Stimulated activated CD4-positive, alpha-beta T cell treated with anti-CD3 and anti-CD28 coated beads, Interleukin-4, amount 100 ng/mL, for 24 hours (primary cell): Measurements from ENCODE around the gene TMPRSS7.
"Not testable (repeated sequence)": the region's sequence is repeated elsewhere in the genome, so short reads cannot be mapped to it uniquely, and the experiment has no call there.

ENCODE experiments used
- DNase-seq: peaks from one replicate; pipeline ENCODE4 v3.0.0-alpha.2; 2020

Gene TMPRSS7

DNA sequence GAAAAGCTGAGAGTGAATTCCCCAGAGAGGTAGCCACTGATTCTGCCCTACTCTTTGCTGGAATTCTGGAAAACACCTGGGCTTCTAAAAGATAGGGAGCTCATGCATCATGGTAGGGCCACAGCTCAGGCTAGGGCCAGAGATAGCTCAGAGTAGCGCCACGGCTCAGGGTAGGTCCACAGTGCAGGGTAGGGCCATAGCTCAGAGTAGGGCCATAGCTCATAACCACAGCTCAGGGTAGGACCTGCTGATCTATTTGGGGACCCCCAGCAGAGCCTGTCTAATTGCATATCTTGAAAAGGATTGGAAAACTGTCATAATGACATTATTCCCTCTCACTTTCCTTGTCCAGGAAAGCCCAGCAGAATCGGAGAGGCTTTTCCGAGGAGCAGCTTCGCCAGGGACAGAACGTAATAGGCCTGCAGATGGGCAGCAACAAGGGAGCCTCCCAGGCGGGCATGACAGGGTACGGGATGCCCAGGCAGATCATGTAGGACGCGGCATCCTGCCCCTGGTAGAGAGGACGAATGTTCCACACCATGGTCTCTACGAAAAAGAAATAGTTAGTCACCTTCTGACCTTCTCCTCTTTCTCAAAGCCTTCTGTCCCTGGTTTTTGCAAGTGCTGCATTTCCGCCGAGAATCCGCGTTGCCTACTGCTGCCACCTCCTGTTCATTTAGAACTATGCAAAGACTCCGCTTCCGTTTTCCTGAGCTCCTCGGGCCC, 21.3 kb upstream of the TMPRSS7 start:
- peak; percentile 70 for DNase-seq

- no peak for DNase-seq
Observed at GRCh38 chr3:112013784-112014143, 20.8 kb upstream of the TMPRSS7 start.

DNA sequence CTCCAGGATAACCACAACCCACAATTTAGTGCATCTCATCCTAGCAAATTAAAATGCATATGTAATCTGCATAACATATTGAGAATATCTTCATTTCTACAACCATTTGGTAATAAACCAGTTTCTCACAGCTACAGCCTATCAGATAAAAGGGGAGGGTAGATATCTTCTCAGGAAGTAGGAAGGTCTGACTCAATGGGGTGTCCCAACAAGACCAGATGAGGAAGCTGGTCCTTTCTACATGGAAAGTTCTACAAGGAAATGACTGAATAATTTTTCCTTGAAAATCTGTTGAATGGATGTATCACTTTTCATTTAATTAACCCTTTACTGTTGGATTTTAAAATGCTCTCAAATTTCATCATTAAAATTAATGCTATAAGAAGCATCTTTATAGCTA, 17.4 kb upstream of the TMPRSS7 start:
- DNase-seq: no peak

DNA sequence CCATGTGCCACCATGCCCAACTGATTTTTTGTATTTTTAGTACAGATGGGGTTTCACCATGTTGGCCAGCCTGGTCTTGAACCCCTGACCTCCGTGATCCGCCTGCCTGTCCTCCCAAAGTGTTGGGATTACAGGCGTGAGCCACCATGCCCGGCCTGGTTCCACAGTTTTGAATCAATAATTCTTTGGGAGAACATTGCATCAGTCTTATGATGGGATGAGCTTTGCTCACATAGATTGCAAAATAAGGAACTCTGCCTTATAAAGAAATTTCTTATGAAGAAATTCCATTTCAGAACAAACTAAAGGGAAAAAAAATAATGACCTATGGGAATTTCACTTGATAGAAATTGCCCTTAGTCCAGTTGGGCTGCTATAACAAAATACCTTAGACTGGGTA, 15.8 kb upstream of the TMPRSS7 start:
- DNase-seq: no peak

DNA sequence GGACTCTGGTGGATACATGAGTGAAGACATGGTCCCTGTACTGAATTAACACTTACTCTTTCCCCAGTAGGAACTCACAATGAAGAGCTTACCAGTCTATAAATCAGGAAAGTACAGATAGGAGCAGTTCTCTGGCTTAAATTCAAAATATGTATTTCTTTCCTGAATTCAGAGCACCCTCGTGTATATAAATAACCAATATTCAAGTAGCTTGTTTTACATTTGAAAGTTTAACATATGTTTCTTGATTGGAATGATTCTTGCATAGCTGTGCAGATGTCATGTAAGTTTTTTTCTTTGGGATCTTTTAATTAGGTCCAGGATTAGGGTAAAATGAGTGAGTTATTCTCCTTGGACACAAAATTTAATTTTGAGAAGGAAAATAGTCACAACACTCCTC, 14.8 kb upstream of the TMPRSS7 start:
- no peak for DNase-seq

- DNase-seq: no peak
Observed at GRCh38 chr3:112020674-112021085, 13.9 kb upstream of the TMPRSS7 start.

GRCh38 chr3:112027142-112027541, 7.4 kb upstream of the TMPRSS7 start:
- DNase-seq: no peak

DNA sequence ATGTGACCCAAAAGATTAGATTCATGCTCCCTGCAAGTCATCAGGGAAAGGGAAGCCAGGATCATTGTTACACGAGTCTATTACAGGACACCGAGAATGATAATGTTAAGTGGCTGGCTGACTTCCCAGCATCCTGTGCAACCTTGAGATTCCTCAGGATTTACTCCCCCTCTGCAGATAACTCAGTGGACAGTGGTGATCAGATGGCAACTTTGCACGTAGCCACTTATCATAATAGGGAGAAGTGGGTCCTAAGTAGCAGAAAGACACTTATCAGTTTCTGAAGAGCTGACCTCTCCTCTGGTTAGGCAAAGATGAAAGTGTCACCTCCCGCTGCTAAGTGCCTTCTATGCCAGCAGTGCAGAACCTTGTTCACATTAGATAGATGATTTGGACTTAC, 6.7 kb upstream of the TMPRSS7 start:
- no peak for DNase-seq

GRCh38 chr3:112030901-112031300, 3.6 kb upstream of the TMPRSS7 start:
- no peak for DNase-seq

- DNase-seq: no peak
Observed at GRCh38 chr3:112032098-112032731, 2.3 kb upstream of the TMPRSS7 start.

DNA sequence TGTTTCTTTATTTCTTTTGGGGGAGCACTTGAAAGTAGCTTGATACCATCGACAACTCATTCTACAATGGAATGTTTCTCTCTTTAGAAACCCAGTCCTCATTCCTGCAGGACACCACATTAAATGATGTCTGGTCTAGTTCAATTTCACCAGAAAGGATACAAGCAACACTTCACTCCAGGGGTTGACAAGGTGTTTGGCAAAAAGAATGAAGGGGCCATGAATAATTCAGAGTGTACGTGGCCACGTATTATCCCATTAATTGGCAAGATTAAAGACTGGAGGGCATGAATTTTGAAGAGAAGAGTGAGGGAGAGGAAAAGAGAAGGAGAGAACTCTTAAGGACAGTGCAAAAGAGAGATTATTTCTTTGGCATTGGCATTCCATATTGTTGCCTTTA, 705 bp downstream of the TMPRSS7 start:
- no peak for DNase-seq

DNA sequence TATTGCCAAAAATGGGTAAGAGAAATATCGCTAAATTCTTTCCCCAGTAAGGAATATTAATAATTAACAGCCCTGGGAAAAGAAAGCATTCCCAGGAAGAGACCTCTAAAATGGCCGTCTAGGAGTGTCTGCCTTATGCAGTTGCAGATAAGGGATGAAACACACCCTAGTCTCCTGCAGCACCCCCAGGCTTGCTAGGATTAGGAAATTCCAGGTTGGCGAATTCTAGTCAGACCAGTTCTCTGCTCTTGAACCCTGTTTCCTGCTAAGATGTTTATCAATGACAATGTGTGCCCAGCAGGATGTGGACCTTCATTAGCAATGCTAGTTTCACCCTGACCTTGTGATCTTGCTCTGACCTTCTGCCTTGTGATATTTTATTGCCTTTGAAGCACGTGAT, 2.7 kb downstream of the TMPRSS7 start:
- not testable (repeated sequence) for DNase-seq

- no peak for DNase-seq
Observed at GRCh38 chr3:112038863-112039262, 4.3 kb downstream of the TMPRSS7 start.

DNA sequence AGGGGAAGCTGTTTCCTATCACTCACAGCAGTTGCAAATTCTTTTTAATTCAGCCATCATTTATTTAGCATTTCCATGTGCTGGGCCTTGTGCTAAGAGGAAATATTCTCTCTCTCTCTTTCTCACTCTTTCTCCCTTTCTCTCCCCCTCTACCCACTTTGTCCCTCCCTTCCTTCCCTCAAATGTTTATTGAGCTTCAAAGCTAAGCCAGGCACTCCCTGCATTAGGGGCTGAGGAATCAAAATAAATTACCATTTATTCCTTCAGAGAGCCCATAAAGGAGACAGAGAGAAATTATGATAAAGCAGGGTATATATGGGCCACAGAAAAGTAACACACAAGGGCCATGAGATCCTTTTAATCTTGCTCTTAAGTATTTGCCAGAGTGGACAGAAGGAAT, 6.8 kb downstream of the TMPRSS7 start:
- DNase-seq: no peak

- DNase-seq: no peak
Observed at GRCh38 chr3:112042842-112043280, 8.3 kb downstream of the TMPRSS7 start.

GRCh38 chr3:112043621-112044201, 9.2 kb downstream of the TMPRSS7 start:
- peak; percentile 54 for DNase-seq

- DNase-seq: no peak
Observed at GRCh38 chr3:112046599-112046998, 12.1 kb downstream of the TMPRSS7 start.

DNA sequence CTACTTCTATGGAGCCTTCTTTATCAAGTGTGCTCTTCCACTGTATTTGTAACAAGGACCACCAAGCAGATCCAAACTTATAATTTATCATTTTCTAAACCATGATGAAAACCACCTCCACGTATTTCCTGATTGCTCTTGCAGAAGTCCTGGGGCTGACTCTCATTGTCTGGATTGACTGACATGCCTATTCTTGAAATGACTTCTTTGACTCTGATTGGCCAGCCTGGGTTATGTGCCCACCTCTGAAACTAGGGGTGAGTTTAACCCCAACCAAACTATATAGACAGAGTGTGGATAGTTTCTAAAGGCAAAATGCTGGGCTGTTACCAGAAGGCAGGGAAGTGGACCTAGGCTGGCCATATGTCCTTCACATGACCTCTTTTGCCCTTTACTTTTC, 12.7 kb downstream of the TMPRSS7 start:
- no peak for DNase-seq

DNA sequence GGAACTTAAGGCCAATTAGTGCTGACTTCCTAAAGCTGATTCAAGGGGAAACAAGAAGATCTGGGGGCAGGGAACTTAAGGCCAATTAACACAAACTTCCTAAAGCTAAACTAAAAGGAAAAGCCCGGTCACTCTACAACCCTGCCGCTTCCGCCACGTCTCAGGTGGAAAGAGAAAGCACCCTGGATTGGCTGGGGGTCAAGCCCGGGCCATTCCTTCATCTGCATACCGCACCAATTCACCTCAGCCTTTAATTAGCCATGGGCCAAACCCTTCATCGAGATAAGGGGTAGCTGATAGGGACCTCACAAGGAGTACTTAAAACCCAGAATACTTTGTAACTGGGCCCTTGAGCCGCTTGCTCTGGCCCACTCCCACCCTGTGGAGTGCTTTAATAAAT, 14.4 kb downstream of the TMPRSS7 start:
- DNase-seq: no peak

DNA sequence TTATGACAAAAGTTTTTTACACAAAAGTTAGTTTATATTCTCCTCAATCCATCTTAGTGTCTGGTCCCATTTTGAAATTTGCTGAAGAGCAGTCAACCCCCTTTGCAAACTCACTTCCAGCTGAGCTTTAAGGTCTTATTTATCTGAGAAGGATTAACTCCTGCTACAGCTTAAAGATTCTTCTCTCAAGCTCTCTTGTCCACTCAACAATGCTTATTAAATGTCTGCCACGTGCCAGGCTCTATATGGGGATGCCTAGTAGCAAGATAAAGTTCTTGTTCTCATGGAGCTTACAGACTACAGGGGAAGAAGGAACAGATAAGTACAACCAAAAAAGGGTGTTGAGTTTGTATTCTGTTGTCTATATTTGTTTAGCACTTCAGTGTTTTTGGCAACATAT, 18.7 kb downstream of the TMPRSS7 start:
- no peak for DNase-seq

GRCh38 chr3:112056451-112056929, 22.0 kb downstream of the TMPRSS7 start:
- peak; percentile 37 for DNase-seq

DNA sequence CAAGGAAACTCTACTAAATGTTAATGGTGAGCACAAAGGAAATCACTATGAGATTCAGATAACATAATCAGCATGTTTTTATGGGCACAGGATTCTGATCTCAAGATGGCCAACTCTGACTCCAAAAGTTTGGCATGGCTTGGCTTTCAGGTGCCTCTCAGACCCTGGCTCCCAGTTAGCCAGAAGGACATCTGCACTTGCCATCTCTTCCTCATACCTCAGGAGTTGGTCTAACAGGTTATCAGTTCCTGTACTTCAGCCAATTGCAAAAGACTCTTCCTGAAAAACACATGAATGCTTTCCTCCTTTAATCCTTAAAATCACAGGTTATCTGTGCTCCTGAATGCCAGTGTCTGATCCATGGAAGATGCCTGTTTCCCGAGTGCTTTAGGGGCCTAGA, 25.0 kb downstream of the TMPRSS7 start:
- DNase-seq: no peak

GRCh38 chr3:112061152-112061551, 26.6 kb downstream of the TMPRSS7 start:
- DNase-seq: no peak

GRCh38 chr3:112072387-112073060, 38.0 kb downstream of the TMPRSS7 start:
- peak; percentile 60 for DNase-seq
